HEK293 (cell line): ENCODE data around the gene SLC25A42.

Experiments
- CTCF ChIA-PET: fragments of 350-600 bp; formaldehyde crosslinking; extraction: SDS; loops from one replicate; lab custom pipeline; 2021; ENCODE audit warnings: antibody characterized with exemption; lab: Yijun Ruan, JAX
- POLR2A ChIA-PET: fragments of 300-600 bp; formaldehyde crosslinking; extraction: SDS; loops from one replicate; lab custom pipeline; 2020; ENCODE audit warnings: antibody characterized with exemption, inconsistent platforms; lab: Yijun Ruan, JAX
- H3K27ac ChIP-seq: fragments of 200-500 bp; sonication (Bioruptor generic); 2 replicates; pipeline ENCODE4 v1.5.1; 2014; ENCODE audit warnings: low read depth, low read length, control low read depth, inconsistent platforms; ENCODE audit errors: extremely low read depth
- H3K36me3 ChIP-seq, 2 experiments: fragments of 200-500 bp in 1 of 2; sonication (Bioruptor generic) in 1 of 2; 1 replicate in 1 of 2; 2 replicates in 1 of 2; pipeline ENCODE4 v1.5.1; 2014 to 2017; ENCODE audit warnings: inconsistent platforms in 2 of 2, low read length in 2 of 2; ENCODE audit not compliant: control insufficient read depth in 2 of 2, insufficient read depth in 1 of 2
- H3K4me1 ChIP-seq: fragments of 200-500 bp; sonication (Bioruptor generic); 2 replicates; pipeline ENCODE4 v1.5.1; 2014; ENCODE audit warnings: mild to moderate bottlenecking, low read length, inconsistent platforms; ENCODE audit not compliant: control insufficient read depth, insufficient read depth
- H3K4me3 ChIP-seq: 2 replicates; pipeline ENCODE4 v1.5.1; 2011; ENCODE audit warnings: low read depth, mild to moderate bottlenecking, control low read depth, low read length, moderate library complexity
- H3K9me3 ChIP-seq: fragments of 200-500 bp; sonication (Bioruptor generic); 2 replicates; pipeline ENCODE4 v1.5.1; 2014; ENCODE audit warnings: low read depth, low read length, inconsistent platforms; ENCODE audit not compliant: control insufficient read depth, insufficient read depth
- HOXD13 ChIP-seq: sonication (generic); formaldehyde crosslinking; IDR thresholded peaks from 2 replicates; pipeline ENCODE4 v1.8.0; 2022; ENCODE audit warnings: missing genetic modification reagents, borderline replicate concordance
- KLF1 ChIP-seq: fragments of 450-650 bp; formaldehyde crosslinking; IDR thresholded peaks from 2 replicates; pipeline ENCODE4 v1.5.1; 2016; ENCODE audit warnings: missing biosample characterization, missing genetic modification characterization
- KLF8 ChIP-seq: fragments of 450-650 bp; formaldehyde crosslinking; IDR thresholded peaks from 2 replicates; pipeline ENCODE4 v1.5.1; 2016; ENCODE audit warnings: missing biosample characterization, missing genetic modification characterization
- TCF7L2 ChIP-seq: IDR thresholded peaks from 2 replicates; pipeline ENCODE4 v1.6.1; 2011; ENCODE audit warnings: low read depth, mild to moderate bottlenecking, inconsistent platforms, low read length, moderate library complexity, borderline replicate concordance
- ZNF10 ChIP-seq: fragments of 450-650 bp; formaldehyde crosslinking; IDR thresholded peaks from 2 replicates; pipeline ENCODE4 v1.5.1; 2017; ENCODE audit warnings: missing biosample characterization, missing genetic modification characterization
- ZNF121 ChIP-seq: fragments of 450-650 bp; formaldehyde crosslinking; IDR thresholded peaks from 2 replicates; pipeline ENCODE4 v1.5.1; 2016; ENCODE audit warnings: missing biosample characterization, missing genetic modification characterization
- ZNF132 ChIP-seq: fragments of 450-650 bp; formaldehyde crosslinking; IDR thresholded peaks from 2 replicates; pipeline ENCODE4 v1.5.1; 2017; ENCODE audit warnings: missing biosample characterization, missing genetic modification characterization, borderline replicate concordance
- ZNF146 ChIP-seq: fragments of 450-650 bp; formaldehyde crosslinking; IDR thresholded peaks from 2 replicates; pipeline ENCODE4 v1.5.1; 2016; ENCODE audit warnings: missing biosample characterization, missing genetic modification characterization
- ZNF266 ChIP-seq: fragments of 450-650 bp; formaldehyde crosslinking; IDR thresholded peaks from 2 replicates; pipeline ENCODE4 v1.5.1; 2016; ENCODE audit warnings: missing biosample characterization, missing genetic modification characterization, low read depth
- ZNF335 ChIP-seq: fragments of 450-650 bp; formaldehyde crosslinking; conservative IDR thresholded peaks from 2 replicates; pipeline ENCODE4 v1.5.1; 2016; ENCODE audit warnings: missing biosample characterization, missing genetic modification characterization
- ZNF404 ChIP-seq: fragments of 450-650 bp; formaldehyde crosslinking; IDR thresholded peaks from 2 replicates; pipeline ENCODE4 v1.5.1; 2017; ENCODE audit warnings: missing biosample characterization, missing genetic modification characterization
- ZNF423 ChIP-seq: fragments of 450-650 bp; formaldehyde crosslinking; IDR thresholded peaks from 2 replicates; pipeline ENCODE4 v1.5.1; 2016; ENCODE audit warnings: missing biosample characterization, missing genetic modification characterization
- ZNF514 ChIP-seq: fragments of 450-650 bp; formaldehyde crosslinking; IDR thresholded peaks from 2 replicates; pipeline ENCODE4 v1.5.1; 2016; ENCODE audit warnings: missing biosample characterization, missing genetic modification characterization
- ZNF518A ChIP-seq: fragments of 450-650 bp; formaldehyde crosslinking; conservative IDR thresholded peaks from 2 replicates; pipeline ENCODE4 v1.5.1; 2016; ENCODE audit warnings: low read depth, missing biosample characterization, missing genetic modification characterization
- ZNF629 ChIP-seq: fragments of 450-650 bp; formaldehyde crosslinking; IDR thresholded peaks from 2 replicates; pipeline ENCODE4 v1.5.1; 2017; ENCODE audit warnings: missing biosample characterization, missing genetic modification characterization
- ZNF701 ChIP-seq: fragments of 450-650 bp; formaldehyde crosslinking; IDR thresholded peaks from 2 replicates; pipeline ENCODE4 v1.5.1; 2016; ENCODE audit warnings: missing biosample characterization, missing genetic modification characterization
- ZNF776 ChIP-seq: fragments of 450-650 bp; formaldehyde crosslinking; IDR thresholded peaks from 2 replicates; pipeline ENCODE4 v1.5.0; 2017; ENCODE audit warnings: missing biosample characterization, missing genetic modification characterization, borderline replicate concordance
- TF ChIP-seq, protein P1 (sequence below): fragments of 450-650 bp; formaldehyde crosslinking; IDR thresholded peaks from 2 replicates; pipeline ENCODE4 v1.5.1; 2016; ENCODE audit warnings: missing biosample characterization, missing genetic modification characterization

The SLC25A42 gene

DNA sequence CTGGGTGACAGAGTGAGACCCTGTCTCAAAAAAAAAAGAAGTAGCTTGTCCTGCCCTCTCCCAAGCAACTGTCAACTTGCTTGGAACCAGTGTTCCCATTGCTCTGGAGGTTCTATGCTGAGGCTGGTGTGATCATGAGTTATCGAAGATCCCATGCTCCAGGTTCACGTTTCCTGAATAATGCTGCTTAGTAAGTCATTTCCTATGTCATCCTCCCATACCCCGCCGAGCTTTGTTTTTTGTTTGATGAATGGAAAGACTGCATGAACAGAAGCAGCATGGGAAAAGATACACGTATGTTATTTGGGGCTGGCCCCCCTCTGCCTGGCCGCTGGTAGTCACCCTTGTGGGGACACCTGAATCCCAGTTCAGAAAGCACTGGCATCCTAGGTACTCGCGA, 11.3 kb downstream of the SLC25A42 start:
- ChIA-PET CTCF (interaction anchor here (0.7 to 1.0 kb wide), 2 partner anchors 14 to 15 kb away, joined by 3 to 5 read pairs; no protein-coding TSS in a partner anchor), POLR2A (interaction anchor here (1.6 kb wide), 1 partner anchor 13 kb away, joined by 3 read pairs; no protein-coding TSS in a partner anchor)
- no peak overlapping the region for H3K4me3 ChIP-seq
- no peaks in the 10 kb centered on the region for H3K36me3 ChIP-seq
- H3K4me1 ChIP-seq, result peaks cover 5% of the 10 kb centered on the region; the same call in 1 of the 2 replicates
- H3K9me3 ChIP-seq, result no peaks in the 10 kb centered on the region
- TF ChIP-seq ZNF146 (tag by site-specific recombination), result no peak
- TF ChIP-seq ZNF423 (tag by site-specific recombination), result no peak
- TF ChIP-seq ZNF10 (tag by site-specific recombination), result no peak
- no peak for TF ChIP-seq ZNF266 (tag by site-specific recombination)
- TF ChIP-seq, protein P1, sequence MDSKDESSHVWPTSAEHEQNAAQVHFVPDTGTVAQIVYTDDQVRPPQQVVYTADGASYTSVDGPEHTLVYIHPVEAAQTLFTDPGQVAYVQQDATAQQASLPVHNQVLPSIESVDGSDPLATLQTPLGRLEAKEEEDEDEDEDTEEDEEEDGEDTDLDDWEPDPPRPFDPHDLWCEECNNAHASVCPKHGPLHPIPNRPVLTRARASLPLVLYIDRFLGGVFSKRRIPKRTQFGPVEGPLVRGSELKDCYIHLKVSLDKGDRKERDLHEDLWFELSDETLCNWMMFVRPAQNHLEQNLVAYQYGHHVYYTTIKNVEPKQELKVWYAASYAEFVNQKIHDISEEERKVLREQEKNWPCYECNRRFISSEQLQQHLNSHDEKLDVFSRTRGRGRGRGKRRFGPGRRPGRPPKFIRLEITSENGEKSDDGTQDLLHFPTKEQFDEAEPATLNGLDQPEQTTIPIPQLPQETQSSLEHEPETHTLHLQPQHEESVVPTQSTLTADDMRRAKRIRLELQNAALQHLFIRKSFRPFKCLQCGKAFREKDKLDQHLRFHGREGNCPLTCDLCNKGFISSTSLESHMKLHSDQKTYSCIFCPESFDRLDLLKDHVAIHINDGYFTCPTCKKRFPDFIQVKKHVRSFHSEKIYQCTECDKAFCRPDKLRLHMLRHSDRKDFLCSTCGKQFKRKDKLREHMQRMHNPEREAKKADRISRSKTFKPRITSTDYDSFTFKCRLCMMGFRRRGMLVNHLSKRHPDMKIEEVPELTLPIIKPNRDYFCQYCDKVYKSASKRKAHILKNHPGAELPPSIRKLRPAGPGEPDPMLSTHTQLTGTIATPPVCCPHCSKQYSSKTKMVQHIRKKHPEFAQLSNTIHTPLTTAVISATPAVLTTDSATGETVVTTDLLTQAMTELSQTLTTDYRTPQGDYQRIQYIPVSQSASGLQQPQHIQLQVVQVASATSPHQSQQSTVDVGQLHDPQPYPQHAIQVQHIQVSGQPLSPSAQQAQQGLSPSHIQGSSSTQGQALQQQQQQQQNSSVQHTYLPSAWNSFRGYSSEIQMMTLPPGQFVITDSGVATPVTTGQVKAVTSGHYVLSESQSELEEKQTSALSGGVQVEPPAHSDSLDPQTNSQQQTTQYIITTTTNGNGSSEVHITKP, result no peak
- TF ChIP-seq HOXD13 (CRISPR knock-in tag), result no peak
- no peak for TF ChIP-seq ZNF514 (tag by site-specific recombination)
- TF ChIP-seq ZNF518A (tag by site-specific recombination), result no peak
- H3K27ac ChIP-seq, result no peak overlapping the region

GRCh38 chr19:19076476-19076875, 12.7 kb downstream of the SLC25A42 start:
- POLR2A ChIA-PET, result interaction anchor here (0.5 to 1.0 kb wide), 2 partner anchors 13 to 464 kb away, joined by 3 read pairs; partner anchors contain the start of gene TMEM59L
- Histone ChIP-seq H3K27ac (no peak overlapping the region), H3K9me3 (no peaks in the 10 kb centered on the region), H3K4me3 (no peak overlapping the region)
- CTCF ChIA-PET, result interaction anchor here (0.7 kb wide), 1 partner anchor 13 kb away, joined by 3 read pairs; no protein-coding TSS in a partner anchor
- TF ChIP-seq KLF1 (tag by site-specific recombination), result peak; percentile 47
- TF ChIP-seq ZNF121 (tag by site-specific recombination), result no peak
- TF ChIP-seq, all 188 proteins: peak for 1
- H3K36me3 ChIP-seq, result no peaks in the 10 kb centered on the region
- H3K4me1 ChIP-seq, result peaks cover 5% of the 10 kb centered on the region; the same call in 1 of the 2 replicates

- no peak overlapping the region for H3K27ac ChIP-seq
- no peaks in the 10 kb centered on the region for H3K36me3 ChIP-seq
- TF ChIP-seq ZNF404 (no peak), KLF8 (tag by site-specific recombination) (no peak), ZNF629 (no peak), ZNF132 (tag by site-specific recombination) (no peak), ZNF776 (tag by site-specific recombination) (no peak), TCF7L2 (no peak), ZNF701 (no peak), ZNF335 (no peak)
- POLR2A ChIA-PET, result no interaction called here
- H3K4me3 ChIP-seq, result no peak overlapping the region
- CTCF ChIA-PET, result interaction anchor here (0.7 kb wide), 1 partner anchor 12 kb away, joined by 3 read pairs; no protein-coding TSS in a partner anchor
- no peaks in the 10 kb centered on the region for H3K9me3 ChIP-seq
- H3K4me1 ChIP-seq, result peaks cover 5% of the 10 kb centered on the region; the same call in 1 of the 2 replicates
These were observed 13.3 kb downstream of the SLC25A42 start for GRCh38 chr19:19077103-19077502.
